Measurements from ENCODE around the gene PTK7. TPM values are rescaled to one million over a fixed set of nuclear protein-coding genes. Genes with fewer than 3 reads are reported as not detected.

The PTK7 gene
- total RNA-seq, 1 experiment from 2014 or later, result 42.6 TPM

- CTCF ChIA-PET, result interaction anchor here (0.6 to 0.7 kb wide), 4 partner anchors 14 to 119 kb away, joined by 3 to 6 read pairs (median 4); no protein-coding TSS in a partner anchor
- H3K4me1 Mint-ChIP-seq (ENCODE audit: insufficient read depth, unreplicated experiment), result no peaks in the 10 kb centered on the region
- no TSS peak for BruUV-seq (replicated peaks)
- H3K27ac Mint-ChIP-seq (ENCODE audit: low read depth, unreplicated experiment), result no peak overlapping the region
- no peaks in the 10 kb centered on the region for H3K27me3 Mint-ChIP-seq (ENCODE audit: insufficient read depth, unreplicated experiment)
- POLR2A ChIA-PET, result interaction anchor here (0.9 to 2.4 kb wide), 3 partner anchors 13 to 105 kb away, joined by 3 to 6 read pairs (median 3); partner anchors contain the start of gene RRP36
- no peak for TF ChIP-seq CTCF (IDR thresholded peaks at IDR 0.05; ENCODE audit: unreplicated experiment)
- peaks cover 74% of the 10 kb centered on the region for H3K36me3 Mint-ChIP-seq (ENCODE audit: insufficient read depth, unreplicated experiment)
- intact Hi-C loops (cut with micrococcal nuclease), result no loop called here
- no peak overlapping the region for H3K4me3 Mint-ChIP-seq (ENCODE audit: unreplicated experiment)
- no peak for DNase-seq (ENCODE audit: unreplicated experiment)
- no peaks in the 10 kb centered on the region for H3K9me3 Mint-ChIP-seq (ENCODE audit: unreplicated experiment)
Measured at GRCh38 chr6:43033496-43034189, 42.5 kb upstream of the PTK7 start.

GRCh38 chr6:43034190-43034525, 42.0 kb upstream of the PTK7 start:
- BruUV-seq (replicated peaks), result no TSS peak
- Mint-ChIP-seq H3K4me3 (ENCODE audit: unreplicated experiment) (no peak overlapping the region), H3K4me1 (ENCODE audit: insufficient read depth, unreplicated experiment) (no peaks in the 10 kb centered on the region), H3K36me3 (ENCODE audit: insufficient read depth, unreplicated experiment) (peaks cover 71% of the 10 kb centered on the region), H3K27ac (ENCODE audit: low read depth, unreplicated experiment) (no peak overlapping the region), H3K27me3 (ENCODE audit: insufficient read depth, unreplicated experiment) (no peaks in the 10 kb centered on the region), H3K9me3 (ENCODE audit: unreplicated experiment) (no peaks in the 10 kb centered on the region)
- intact Hi-C loops (cut with micrococcal nuclease), result no loop called here
- TF ChIP-seq CTCF (IDR thresholded peaks at IDR 0.05; ENCODE audit: unreplicated experiment), result no peak
- no peak for DNase-seq (ENCODE audit: unreplicated experiment)
- CTCF ChIA-PET, result interaction anchor here (0.6 to 0.7 kb wide), 3 partner anchors 16 to 119 kb away, joined by 3 to 6 read pairs (median 3); no protein-coding TSS in a partner anchor
- POLR2A ChIA-PET, result interaction anchor here (1.1 kb wide), 1 partner anchor 106 kb away, joined by 3 read pairs; no protein-coding TSS in a partner anchor

GRCh38 chr6:43035495-43036194, 40.5 kb upstream of the PTK7 start:
- no peak for DNase-seq (ENCODE audit: unreplicated experiment)
- no TSS peak for BruUV-seq (replicated peaks)
- no peaks in the 10 kb centered on the region for H3K9me3 Mint-ChIP-seq (ENCODE audit: unreplicated experiment)
- peaks cover 64% of the 10 kb centered on the region for H3K36me3 Mint-ChIP-seq (ENCODE audit: insufficient read depth, unreplicated experiment)
- H3K27me3 Mint-ChIP-seq (ENCODE audit: insufficient read depth, unreplicated experiment), result no peaks in the 10 kb centered on the region
- no peaks in the 10 kb centered on the region for H3K4me1 Mint-ChIP-seq (ENCODE audit: insufficient read depth, unreplicated experiment)
- no peak overlapping the region for H3K4me3 Mint-ChIP-seq (ENCODE audit: unreplicated experiment)
- no peak overlapping the region for H3K27ac Mint-ChIP-seq (ENCODE audit: low read depth, unreplicated experiment)
- no peak for TF ChIP-seq CTCF (IDR thresholded peaks at IDR 0.05; ENCODE audit: unreplicated experiment)
- ChIA-PET CTCF (interaction anchor here (0.6 kb wide), 1 partner anchor 1137 kb away, joined by 3 read pairs; no protein-coding TSS in a partner anchor), POLR2A (interaction anchor here (0.8 to 1.6 kb wide), 4 partner anchors 15 to 52 kb away, joined by 3 to 5 read pairs (median 4); partner anchors contain the start of genes CUL7, PPP2R5D and RRP36)
- intact Hi-C loops (cut with micrococcal nuclease), result no loop called here

- H3K4me1 Mint-ChIP-seq (ENCODE audit: insufficient read depth, unreplicated experiment), result no peaks in the 10 kb centered on the region
- POLR2A ChIA-PET, result no interaction called here
- intact Hi-C loops (cut with micrococcal nuclease), result no loop called here
- H3K4me3 Mint-ChIP-seq (ENCODE audit: unreplicated experiment), result no peak overlapping the region
- no peaks in the 10 kb centered on the region for H3K9me3 Mint-ChIP-seq (ENCODE audit: unreplicated experiment)
- CTCF ChIA-PET, result no interaction called here
- H3K27me3 Mint-ChIP-seq (ENCODE audit: insufficient read depth, unreplicated experiment), result no peaks in the 10 kb centered on the region
- no TSS peak for BruUV-seq (replicated peaks)
- no peak for DNase-seq (ENCODE audit: unreplicated experiment)
- no peak for TF ChIP-seq CTCF (IDR thresholded peaks at IDR 0.05; ENCODE audit: unreplicated experiment)
- peaks cover 54% of the 10 kb centered on the region for H3K36me3 Mint-ChIP-seq (ENCODE audit: insufficient read depth, unreplicated experiment)
- no peak overlapping the region for H3K27ac Mint-ChIP-seq (ENCODE audit: low read depth, unreplicated experiment)
Measured at GRCh38 chr6:43036712-43037111, 39.4 kb upstream of the PTK7 start.
